Endodermal cell (in vitro differentiated cells): ENCODE data around the gene OR8K3. TPM values are rescaled to one million over a fixed set of nuclear protein-coding genes. Genes with fewer than 3 reads are reported as not detected.

Experiments
- DNase-seq: peaks from one replicate; pipeline ENCODE4 v3.0.0-alpha.2; 2017
- H3K27ac ChIP-seq: 2 replicates; pipeline ENCODE4 v1.5.1; 2013; ENCODE audit warnings: mild to moderate bottlenecking, low read depth, low read length, moderate library complexity
- H3K27me3 ChIP-seq: 2 replicates; pipeline ENCODE4 v1.6.1; 2013; ENCODE audit warnings: mild to moderate bottlenecking, low read length, moderate library complexity; ENCODE audit not compliant: insufficient read depth, control insufficient read depth, poor library complexity, severe bottlenecking
- H3K36me3 ChIP-seq: 2 replicates; pipeline ENCODE4 v1.7.0; 2013; ENCODE audit warnings: mild to moderate bottlenecking, low read length, moderate library complexity; ENCODE audit not compliant: control insufficient read depth, insufficient read depth
- H3K4me1 ChIP-seq: one replicate; pipeline ENCODE4 v1.7.0; 2013; ENCODE audit warnings: low read length; ENCODE audit not compliant: control insufficient read depth, insufficient read depth
- H3K4me3 ChIP-seq: 2 replicates; pipeline ENCODE4 v1.5.1; 2013; ENCODE audit warnings: mild to moderate bottlenecking, low read length, moderate library complexity
- H3K9ac ChIP-seq: 2 replicates; pipeline ENCODE4 v1.6.1; 2013; ENCODE audit warnings: mild to moderate bottlenecking, low read length, moderate library complexity; ENCODE audit not compliant: poor library complexity, severe bottlenecking; ENCODE audit errors: extremely low read depth
- H3K9me3 ChIP-seq: 2 replicates; pipeline ENCODE4 v1.6.1; 2013; ENCODE audit warnings: mild to moderate bottlenecking, low read length, moderate library complexity; ENCODE audit not compliant: control insufficient read depth
- H3K27ac Mint-ChIP-seq: 2 replicates; pipeline ENCODE4 v1.8.0; 2020; ENCODE audit warnings: mixed read lengths
- H3K27me3 Mint-ChIP-seq: 2 replicates; pipeline ENCODE4 v1.8.0; 2021; ENCODE audit warnings: mild to moderate bottlenecking, mixed read lengths; ENCODE audit not compliant: insufficient read depth
- H3K36me3 Mint-ChIP-seq: 2 replicates; pipeline ENCODE4 v1.8.0; 2020; ENCODE audit warnings: low read depth, mixed read lengths
- H3K4me1 Mint-ChIP-seq: 2 replicates; pipeline ENCODE4 v1.8.0; 2020; ENCODE audit warnings: mixed read lengths
- H3K4me3 Mint-ChIP-seq: 2 replicates; pipeline ENCODE4 v1.8.0; 2020; ENCODE audit warnings: mild to moderate bottlenecking, moderate library complexity, mixed read lengths
- H3K9me3 Mint-ChIP-seq: 2 replicates; pipeline ENCODE4 v1.8.0; 2020; ENCODE audit warnings: mild to moderate bottlenecking, mixed read lengths
- CTCF ChIP-seq: fragments of 200-600 bp; sonication (generic); conservative IDR thresholded peaks from 2 replicates; pipeline ENCODE4 v1.5.0; 2021; ENCODE audit warnings: antibody characterized with exemption, mild to moderate bottlenecking
- WGBS, 2 experiments: methylation state at CpG; one replicate each; pipeline versions ENCODE4 v1.1.5 to v1.1.7; 2013; ENCODE audit warnings: missing lambda C conversion rate in 2 of 2, mixed read lengths in 1 of 2; ENCODE audit not compliant: insufficient coverage in 1 of 2, insufficient read length in 1 of 2; 5-methylcytosine and 5-hydroxymethylcytosine counted together
- long read RNA-seq, 4 experiments: library from polyadenylated mRNA in 2 of 4; library from RNA in 1 of 4; library from capped mRNA in 1 of 4; stranded (forward) in 3 of 4; unstranded in 1 of 4; transcript quantifications; one replicate each; pipeline ENCODE4 v2.0.0, GENCODE V29; 2020 to 2021; ENCODE audit warnings: inconsistent platforms in 1 of 4
- polyA plus RNA-seq, 2 experiments: library from polyadenylated mRNA; stranded (reverse); fragments of 50-300 nt; gene quantifications; one replicate each; pipeline ENCODE4 v1.2.3, GENCODE V29; 2013
- total RNA-seq, 2 donors: library from RNA; stranded (reverse); fragmentation: NEBNext Ultra II Directional in 1 of 2; extraction: Animal tissue kit (Norgen Biotek cat#: 25700) in 1 of 2; gene quantifications; 2 replicates in 1 of 2; 3 replicates in 1 of 2; pipeline ENCODE4 v1.2.1, GENCODE V29; 2021

The OR8K3 gene
- total RNA-seq, result not detected
- polyA plus RNA-seq (2013, experiment 1 of 2), result not detected
- polyA plus RNA-seq (2013, experiment 2 of 2), result not detected
- long read RNA-seq, experiment 1, result 0 reads
- long read RNA-seq, experiment 2, result 0 reads
- long read RNA-seq, experiment 3, result 0 reads
- long read RNA-seq, experiment 4, result 0 reads

GRCh38 chr11:56314844-56315243 lies at the start of gene OR8K3:
Gene OR8K3, plus strand, starts transcription at chr11:56315144. Its CDS starts 3,163 bp downstream, at chr11:56318307.
- H3K27me3 ChIP-seq, result no peaks in the 10 kb centered on the region
- no peaks in the 10 kb centered on the region for H3K4me1 ChIP-seq
- TF ChIP-seq CTCF, result no peak
- H3K36me3 Mint-ChIP-seq, result no peaks in the 10 kb centered on the region
- H3K4me3 Mint-ChIP-seq, result no peak within 1 kb of the TSS
- no peaks in the 10 kb centered on the region for H3K9me3 ChIP-seq
- H3K4me3 ChIP-seq, result no peak within 1 kb of the TSS
- H3K4me1 Mint-ChIP-seq, result no peaks in the 10 kb centered on the region
- no peaks in the 10 kb centered on the region for H3K27me3 Mint-ChIP-seq
- DNase-seq, result no peak
- no peak within 1 kb of the TSS for H3K27ac Mint-ChIP-seq
- H3K9me3 Mint-ChIP-seq, result no peaks in the 10 kb centered on the region
- no peaks in the 10 kb centered on the region for H3K36me3 ChIP-seq
- no peak within 1 kb of the TSS for H3K9ac ChIP-seq
- no peak within 1 kb of the TSS for H3K27ac ChIP-seq

- DNase-seq, result no peak
- H3K4me3 ChIP-seq, result no peak overlapping the region
- H3K4me1 Mint-ChIP-seq, result no peaks in the 10 kb centered on the region
Observed at GRCh38 chr11:56271092-56271491, 43.9 kb upstream of the OR8K3 start.

GRCh38 chr11:56273854-56274253 lies 41.1 kb upstream of the OR8K3 start, which contains the start of gene OR5T1:
Gene OR5T1, plus strand, starts transcription at chr11:56274154. Its CDS starts 1,485 bp downstream, at chr11:56275639.
- H3K4me3 Mint-ChIP-seq, result no peak within 1 kb of the TSS
- Histone ChIP-seq H3K9ac (no peak within 1 kb of the TSS), H3K27me3 (no peaks in the 10 kb centered on the region), H3K4me3 (no peak within 1 kb of the TSS), H3K9me3 (peaks cover under 1% of the 10 kb centered on the region), H3K4me1 (no peaks in the 10 kb centered on the region), H3K27ac (no peak within 1 kb of the TSS), H3K36me3 (no peaks in the 10 kb centered on the region)
- TF ChIP-seq CTCF, result no peak
- no peaks in the 10 kb centered on the region for H3K9me3 Mint-ChIP-seq
- no peaks in the 10 kb centered on the region for H3K36me3 Mint-ChIP-seq
- no peak for DNase-seq
- H3K27ac Mint-ChIP-seq, result no peak within 1 kb of the TSS
- H3K4me1 Mint-ChIP-seq, result no peaks in the 10 kb centered on the region
- no peaks in the 10 kb centered on the region for H3K27me3 Mint-ChIP-seq

More at GRCh38 chr11:56271092-56271491, 43.9 kb upstream of the OR8K3 start:
- 14 to 75% methylated on average over 1 to 3 of the region's 3 CpGs for WGBS, 2 experiments
- Mint-ChIP-seq H3K27me3 (no peaks in the 10 kb centered on the region), H3K36me3 (no peaks in the 10 kb centered on the region), H3K9me3 (peaks cover 5% of the 10 kb centered on the region), H3K27ac (no peak overlapping the region), H3K4me3 (no peak overlapping the region)
- Histone ChIP-seq H3K9me3 (no peaks in the 10 kb centered on the region), H3K4me1 (no peaks in the 10 kb centered on the region), H3K27ac (no peak overlapping the region), H3K27me3 (no peaks in the 10 kb centered on the region), H3K9ac (no peak overlapping the region), H3K36me3 (no peaks in the 10 kb centered on the region)
- TF ChIP-seq CTCF, result no peak
